CD4-positive, alpha-beta T cell treated with Interleukin-17A for 1 hour (primary cell): ENCODE data around the gene PNPLA2.
A peak's percentile ranks its signal among the peaks of the same experiment; 100 is the strongest.

Experiments used
- DNase-seq: peaks from one replicate; pipeline ENCODE4 v3.0.0-alpha.2; 2020

PNPLA2 gene

GRCh38 chr11:832529-833113, 13.9 kb downstream of the PNPLA2 start, which contains the start of gene CD151:
TSS of gene CD151 (plus strand) at chr11:832952. CDS start at chr11:836070, 3,118 bp downstream.
- DNase-seq = peak; percentile 44

- DNase-seq = peak; percentile 39
Measured at GRCh38 chr11:833114-833791, 14.5 kb downstream of the PNPLA2 start.

- DNase-seq = no peak
Measured at GRCh38 chr11:833849-834311, 15.2 kb downstream of the PNPLA2 start.

GRCh38 chr11:834371-835316, 15.9 kb downstream of the PNPLA2 start:
- no peak for DNase-seq

GRCh38 chr11:836274-836673, 17.6 kb downstream of the PNPLA2 start:
- no peak for DNase-seq

GRCh38 chr11:836700-837099, 18.0 kb downstream of the PNPLA2 start:
- DNase-seq = no peak

- no peak for DNase-seq
Measured at GRCh38 chr11:837189-837989, 18.7 kb downstream of the PNPLA2 start.

GRCh38 chr11:837990-838307, 19.2 kb downstream of the PNPLA2 start:
- no peak for DNase-seq

GRCh38 chr11:838441-839279, 19.9 kb downstream of the PNPLA2 start:
- no peak for DNase-seq

GRCh38 chr11:839280-839623, 20.5 kb downstream of the PNPLA2 start:
- no peak for DNase-seq

GRCh38 chr11:839875-840617, 21.3 kb downstream of the PNPLA2 start:
- DNase-seq = no peak

- no peak for DNase-seq
Measured at GRCh38 chr11:841981-842369, 23.3 kb downstream of the PNPLA2 start.

- peak; percentile 90 for DNase-seq
Measured at GRCh38 chr11:842370-843002, 23.8 kb downstream of the PNPLA2 start, which contains the start of the genes POLR2L and TSPAN4. TSS of gene POLR2L (minus strand) at chr11:842529. CDS start at chr11:842508, 21 bp downstream. TSS of gene TSPAN4 (plus strand) at chr11:842852. CDS start at chr11:850305, 7,453 bp downstream.

- no peak for DNase-seq
Measured at GRCh38 chr11:843086-843734, 24.5 kb downstream of the PNPLA2 start.

- DNase-seq = no peak
Measured at GRCh38 chr11:843818-844692, 25.3 kb downstream of the PNPLA2 start.

- no peak for DNase-seq
Measured at GRCh38 chr11:844693-845644, 26.3 kb downstream of the PNPLA2 start.

- DNase-seq = no peak
Measured at GRCh38 chr11:845872-846495, 27.3 kb downstream of the PNPLA2 start.
